Keratinocyte (primary cell): ENCODE results near the gene GTF3C1.

Experiments
- EZH2 ChIP-seq: IDR thresholded peaks from one replicate; pipeline ENCODE4 v1.6.1; 2012; ENCODE audit warnings: inconsistent platforms, mild to moderate bottlenecking, low read length, moderate library complexity
- TF ChIP-seq, protein P1 (sequence below), 3 experiments: IDR thresholded peaks in 1 of 3; conservative IDR thresholded peaks in 1 of 3; optimal IDR thresholded peaks in 1 of 3; 2 replicates in 2 of 3; 3 replicates in 1 of 3; pipeline versions ENCODE3 to v1.5.1; 2011; ENCODE audit warnings: low read length in 3 of 3, mild to moderate bottlenecking in 3 of 3, moderate library complexity in 2 of 3, control low read depth in 1 of 3, inconsistent platforms in 1 of 3; ENCODE audit not compliant: insufficient read depth in 2 of 3; ENCODE audit errors: extremely low read depth in 1 of 3

DNA sequence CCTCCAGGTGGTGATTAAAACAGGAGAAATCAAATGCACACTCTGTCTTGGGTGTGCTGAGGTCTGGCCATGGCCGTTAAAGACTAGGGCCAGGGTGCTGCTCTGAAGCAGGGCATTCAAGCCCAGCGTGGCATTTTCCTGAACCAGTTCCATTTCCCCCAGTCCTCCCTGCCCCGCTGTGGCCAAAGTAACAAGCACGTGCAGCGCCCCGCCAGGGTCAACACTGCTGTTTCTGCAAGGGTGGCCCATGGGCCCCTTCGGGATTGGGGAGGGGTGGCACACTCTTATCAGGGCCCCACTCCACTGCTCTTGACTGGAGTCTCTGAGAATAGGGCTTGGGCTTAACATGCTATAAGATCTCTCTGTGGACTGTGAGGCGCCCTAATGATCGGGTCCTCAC lies 74.8 kb downstream of the GTF3C1 start:
- TF ChIP-seq, protein P1, sequence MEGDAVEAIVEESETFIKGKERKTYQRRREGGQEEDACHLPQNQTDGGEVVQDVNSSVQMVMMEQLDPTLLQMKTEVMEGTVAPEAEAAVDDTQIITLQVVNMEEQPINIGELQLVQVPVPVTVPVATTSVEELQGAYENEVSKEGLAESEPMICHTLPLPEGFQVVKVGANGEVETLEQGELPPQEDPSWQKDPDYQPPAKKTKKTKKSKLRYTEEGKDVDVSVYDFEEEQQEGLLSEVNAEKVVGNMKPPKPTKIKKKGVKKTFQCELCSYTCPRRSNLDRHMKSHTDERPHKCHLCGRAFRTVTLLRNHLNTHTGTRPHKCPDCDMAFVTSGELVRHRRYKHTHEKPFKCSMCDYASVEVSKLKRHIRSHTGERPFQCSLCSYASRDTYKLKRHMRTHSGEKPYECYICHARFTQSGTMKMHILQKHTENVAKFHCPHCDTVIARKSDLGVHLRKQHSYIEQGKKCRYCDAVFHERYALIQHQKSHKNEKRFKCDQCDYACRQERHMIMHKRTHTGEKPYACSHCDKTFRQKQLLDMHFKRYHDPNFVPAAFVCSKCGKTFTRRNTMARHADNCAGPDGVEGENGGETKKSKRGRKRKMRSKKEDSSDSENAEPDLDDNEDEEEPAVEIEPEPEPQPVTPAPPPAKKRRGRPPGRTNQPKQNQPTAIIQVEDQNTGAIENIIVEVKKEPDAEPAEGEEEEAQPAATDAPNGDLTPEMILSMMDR (optimal IDR thresholded peaks at IDR 0.05 in 1 of 3, IDR thresholded peaks at IDR 0.05 in 1 of 3, conservative IDR thresholded peaks at IDR 0.05 in 1 of 3; ENCODE audit: extremely low read depth in 1 of 3, insufficient read depth in 2 of 3, low read length in 3 of 3): no peak
- TF ChIP-seq EZH2: no peak
